Nephron (organoid): Measurements from ENCODE around the gene DNTTIP2.

Experiments
- H3K27ac Mint-ChIP-seq, 3 experiments: 2 replicates each; pipeline ENCODE4 v1.8.0; 2020; ENCODE audit warnings: mixed read lengths in 3 of 3, mild to moderate bottlenecking in 2 of 3, moderate library complexity in 1 of 3
- H3K27me3 Mint-ChIP-seq: 2 replicates; pipeline ENCODE4 v1.8.0; 2021; ENCODE audit warnings: low read depth, mild to moderate bottlenecking, moderate library complexity, mixed read lengths
- H3K36me3 Mint-ChIP-seq: 2 replicates; pipeline ENCODE4 v1.8.0; 2020; ENCODE audit warnings: low read depth, mixed read lengths
- H3K4me1 Mint-ChIP-seq: 2 replicates; pipeline ENCODE4 v1.8.0; 2020; ENCODE audit warnings: mixed read lengths
- H3K4me3 Mint-ChIP-seq, 3 experiments: 2 replicates each; pipeline ENCODE4 v1.8.0; 2020; ENCODE audit warnings: mild to moderate bottlenecking in 3 of 3, mixed read lengths in 3 of 3, moderate library complexity in 2 of 3
- H3K9me3 Mint-ChIP-seq: 2 replicates; pipeline ENCODE4 v1.8.0; 2020; ENCODE audit warnings: mixed read lengths
- CTCF ChIP-seq, 3 experiments: fragments of 200-600 bp; sonication (generic); IDR thresholded peaks; one replicate each; pipeline ENCODE4 v1.5.0; 2021; ENCODE audit warnings: antibody characterized with exemption in 3 of 3; ENCODE audit not compliant: unreplicated experiment in 3 of 3

Gene DNTTIP2

GRCh38 chr1:93829061-93829460 lies 49.9 kb downstream of the DNTTIP2 start:
- Mint-ChIP-seq H3K27me3 (peaks cover 8% of the 10 kb centered on the region), H3K9me3 (peaks cover 26% of the 10 kb centered on the region)

GRCh38 chr1:93828367-93828755 lies 50.6 kb downstream of the DNTTIP2 start:
- Mint-ChIP-seq H3K27ac (peak overlapping the region in 1 of 3 experiments; percentile 82), H3K27me3 (peaks cover 8% of the 10 kb centered on the region), H3K4me1 (no peaks in the 10 kb centered on the region), H3K4me3 (no peak overlapping the region), H3K36me3 (peaks cover 26% of the 10 kb centered on the region), H3K9me3 (peaks cover 22% of the 10 kb centered on the region)
- no peak for TF ChIP-seq CTCF (IDR thresholded peaks at IDR 0.05; ENCODE audit: unreplicated experiment in 3 of 3)

More at GRCh38 chr1:93829061-93829460, 49.9 kb downstream of the DNTTIP2 start:
- Mint-ChIP-seq H3K36me3 (peaks cover 29% of the 10 kb centered on the region), H3K4me3 (no peak overlapping the region), H3K27ac (no peak overlapping the region), H3K4me1 (no peaks in the 10 kb centered on the region)
- TF ChIP-seq CTCF (IDR thresholded peaks at IDR 0.05; ENCODE audit: unreplicated experiment in 3 of 3), result no peak

GRCh38 chr1:93827633-93828366 lies 51.2 kb downstream of the DNTTIP2 start:
- Mint-ChIP-seq H3K36me3 (peaks cover 22% of the 10 kb centered on the region), H3K4me3 (no peak overlapping the region), H3K4me1 (no peaks in the 10 kb centered on the region), H3K27me3 (peaks cover 8% of the 10 kb centered on the region), H3K27ac (peak overlapping the region in 1 of 3 experiments; percentile 82), H3K9me3 (peaks cover 19% of the 10 kb centered on the region)
- TF ChIP-seq CTCF (IDR thresholded peaks at IDR 0.05; ENCODE audit: unreplicated experiment in 3 of 3), result no peak

GRCh38 chr1:93827128-93827527 lies 51.9 kb downstream of the DNTTIP2 start:
- no peak for TF ChIP-seq CTCF (IDR thresholded peaks at IDR 0.05; ENCODE audit: unreplicated experiment in 3 of 3)
- no peak overlapping the region for H3K4me3 Mint-ChIP-seq
- H3K4me1 Mint-ChIP-seq, result no peaks in the 10 kb centered on the region
- peaks cover 8% of the 10 kb centered on the region for H3K27me3 Mint-ChIP-seq
- H3K27ac Mint-ChIP-seq, result no peak overlapping the region
- H3K9me3 Mint-ChIP-seq, result peaks cover 14% of the 10 kb centered on the region
- H3K36me3 Mint-ChIP-seq, result peaks cover 17% of the 10 kb centered on the region

DNA sequence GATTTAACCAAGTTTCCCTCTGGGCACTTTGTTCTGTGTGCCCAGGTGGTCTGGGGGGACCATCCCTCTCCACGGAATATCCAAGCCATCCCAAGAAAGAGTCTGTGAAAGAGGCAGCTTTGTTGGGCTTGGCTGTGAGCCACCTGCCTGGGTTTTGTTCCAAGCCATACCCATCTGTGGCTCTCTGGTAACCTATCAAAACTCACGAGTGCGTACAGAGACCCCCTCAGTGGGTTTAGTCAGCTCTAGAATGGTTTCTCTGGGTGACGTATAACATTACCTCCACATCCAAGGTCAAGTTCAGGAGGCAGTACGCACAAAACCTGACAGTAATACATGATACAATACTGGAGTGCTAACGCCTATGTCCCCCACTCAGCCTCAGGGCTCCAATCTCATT lies 54.2 kb downstream of the DNTTIP2 start:
- H3K36me3 Mint-ChIP-seq, result no peaks in the 10 kb centered on the region
- H3K4me1 Mint-ChIP-seq, result peaks cover 11% of the 10 kb centered on the region
- no peak overlapping the region for H3K4me3 Mint-ChIP-seq
- no peak for TF ChIP-seq CTCF (IDR thresholded peaks at IDR 0.05; ENCODE audit: unreplicated experiment in 3 of 3)
- peaks cover 4% of the 10 kb centered on the region for H3K27me3 Mint-ChIP-seq
- H3K9me3 Mint-ChIP-seq, result peaks cover 3% of the 10 kb centered on the region
- no peak overlapping the region for H3K27ac Mint-ChIP-seq
